GM18511 (cell line): ENCODE results near the gene BEAN1.

Experiments used
- ATAC-seq: cut with Tn5 transposase; IDR thresholded peaks from one replicate; pipeline ENCODE4 v1.9.1; 2021; ENCODE audit warnings: mild to moderate bottlenecking, moderate library complexity; ENCODE audit not compliant: unreplicated experiment

The BEAN1 gene

DNA sequence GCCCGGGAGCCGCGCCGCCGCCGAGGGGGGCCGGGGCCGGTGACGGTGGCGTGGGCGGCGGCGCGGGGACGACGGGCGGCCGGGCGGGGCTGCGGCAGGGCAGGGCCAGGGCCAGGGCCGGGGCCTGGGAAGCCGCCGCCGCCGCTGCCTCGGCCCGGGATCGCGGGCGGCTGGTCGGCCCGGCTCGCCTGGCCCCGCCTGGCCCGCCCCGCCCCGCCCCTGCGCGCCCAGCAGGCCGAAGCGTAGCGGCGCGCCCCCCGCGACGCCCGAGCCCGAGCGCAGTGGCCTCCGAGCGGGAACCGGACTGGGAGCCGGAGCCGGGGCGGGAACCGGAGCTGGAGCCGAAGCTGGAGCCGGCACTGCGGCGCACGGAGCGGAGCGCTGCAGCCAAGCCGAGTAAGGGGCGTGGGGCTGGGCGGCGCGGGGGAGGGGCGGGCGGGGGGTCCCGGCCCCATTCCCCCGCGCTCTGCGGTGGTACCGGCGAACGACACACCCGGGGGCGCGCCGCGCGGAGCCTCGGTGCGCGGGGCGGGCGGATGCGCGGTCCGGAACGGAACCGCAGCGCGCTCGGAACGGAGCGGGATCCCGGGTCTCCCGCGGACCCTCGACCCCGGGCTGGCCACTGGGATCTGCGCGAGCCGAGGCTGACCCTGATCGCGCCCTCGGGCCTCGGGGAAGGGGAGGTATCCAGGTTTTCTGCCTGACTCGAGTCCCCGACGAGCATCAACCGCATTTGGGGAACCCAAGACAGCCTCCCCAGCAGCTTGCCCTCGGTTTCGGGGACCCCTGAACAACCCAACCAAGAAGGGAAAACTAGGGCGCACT lies at the start of gene BEAN1:
Gene BEAN1 (plus strand): TSS at position 260 of the 825 bp plus-strand sequence. CDS start 10,382 bp downstream, outside the sequence.
- ATAC-seq = no peak

GRCh38 chr16:66377324-66377723 lies 49.8 kb upstream of the BEAN1 start:
- ATAC-seq = no peak

GRCh38 chr16:66378741-66379570 lies 48.1 kb upstream of the BEAN1 start:
- ATAC-seq = no peak

- ATAC-seq = no peak
Measured at GRCh38 chr16:66379571-66379941, 47.5 kb upstream of the BEAN1 start.

GRCh38 chr16:66380421-66380820 lies 46.7 kb upstream of the BEAN1 start:
- ATAC-seq = no peak

GRCh38 chr16:66381585-66382170 lies 45.4 kb upstream of the BEAN1 start:
- no peak for ATAC-seq

DNA sequence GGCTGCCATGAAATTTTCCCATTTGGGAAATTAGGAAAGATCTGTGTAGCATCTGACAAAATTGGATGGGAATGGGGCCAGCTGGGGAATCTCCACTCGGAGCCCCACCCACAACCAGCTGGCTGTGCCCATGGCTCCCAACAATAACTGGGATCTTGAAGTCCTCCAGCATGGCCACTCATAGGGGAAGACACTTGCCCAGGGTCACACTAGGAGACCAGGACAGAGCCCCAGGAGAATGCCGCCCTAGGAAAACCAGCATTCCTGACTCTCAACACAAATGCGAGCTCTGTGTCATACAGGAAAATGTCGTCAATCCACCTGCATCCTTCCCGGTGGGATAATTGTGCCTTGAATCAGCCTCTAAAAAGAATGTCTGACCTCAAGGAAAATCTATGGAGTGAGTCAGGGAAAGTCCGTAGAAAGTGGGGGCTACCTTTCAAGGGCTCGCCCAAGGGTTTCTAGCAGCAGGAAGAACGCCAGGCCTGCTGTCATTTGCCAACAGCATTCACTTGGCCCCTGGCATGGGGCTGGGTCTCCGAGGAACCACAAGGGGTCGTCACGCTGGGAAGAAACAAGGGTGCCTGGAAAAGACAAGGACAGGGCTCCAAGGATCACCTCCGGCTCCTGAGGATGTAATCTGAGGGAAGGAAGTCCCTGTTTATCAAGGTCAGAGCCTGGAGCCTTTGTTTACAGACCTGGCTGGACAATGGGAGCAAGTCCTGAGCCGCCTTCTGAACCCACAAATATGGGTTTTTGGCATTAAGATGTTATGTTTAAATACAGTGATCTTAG lies 44.7 kb upstream of the BEAN1 start:
- ATAC-seq = no peak

- ATAC-seq = no peak
Measured at GRCh38 chr16:66382966-66383299, 44.2 kb upstream of the BEAN1 start.

DNA sequence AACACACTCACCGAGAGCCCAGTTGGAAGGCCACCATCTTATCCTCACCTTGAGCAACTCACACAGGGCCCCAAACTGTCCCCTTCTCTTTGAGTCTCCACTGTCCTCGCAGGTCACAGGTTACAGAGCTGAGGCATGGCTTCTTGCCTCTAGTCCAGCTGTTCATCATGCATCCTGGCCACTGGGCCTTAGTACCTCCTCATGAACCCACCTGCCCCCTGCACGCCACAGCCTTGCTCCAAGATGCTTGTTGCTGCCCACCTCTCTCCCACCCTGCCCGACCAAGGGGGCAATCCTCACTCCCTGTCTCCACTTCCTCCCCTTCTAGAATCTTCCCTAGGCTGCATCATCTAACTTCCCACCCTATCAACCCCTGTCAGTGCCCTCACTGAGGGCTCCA lies 43.5 kb upstream of the BEAN1 start:
- no peak for ATAC-seq

- no peak for ATAC-seq
Measured at GRCh38 chr16:66385415-66385814, 41.7 kb upstream of the BEAN1 start.

DNA sequence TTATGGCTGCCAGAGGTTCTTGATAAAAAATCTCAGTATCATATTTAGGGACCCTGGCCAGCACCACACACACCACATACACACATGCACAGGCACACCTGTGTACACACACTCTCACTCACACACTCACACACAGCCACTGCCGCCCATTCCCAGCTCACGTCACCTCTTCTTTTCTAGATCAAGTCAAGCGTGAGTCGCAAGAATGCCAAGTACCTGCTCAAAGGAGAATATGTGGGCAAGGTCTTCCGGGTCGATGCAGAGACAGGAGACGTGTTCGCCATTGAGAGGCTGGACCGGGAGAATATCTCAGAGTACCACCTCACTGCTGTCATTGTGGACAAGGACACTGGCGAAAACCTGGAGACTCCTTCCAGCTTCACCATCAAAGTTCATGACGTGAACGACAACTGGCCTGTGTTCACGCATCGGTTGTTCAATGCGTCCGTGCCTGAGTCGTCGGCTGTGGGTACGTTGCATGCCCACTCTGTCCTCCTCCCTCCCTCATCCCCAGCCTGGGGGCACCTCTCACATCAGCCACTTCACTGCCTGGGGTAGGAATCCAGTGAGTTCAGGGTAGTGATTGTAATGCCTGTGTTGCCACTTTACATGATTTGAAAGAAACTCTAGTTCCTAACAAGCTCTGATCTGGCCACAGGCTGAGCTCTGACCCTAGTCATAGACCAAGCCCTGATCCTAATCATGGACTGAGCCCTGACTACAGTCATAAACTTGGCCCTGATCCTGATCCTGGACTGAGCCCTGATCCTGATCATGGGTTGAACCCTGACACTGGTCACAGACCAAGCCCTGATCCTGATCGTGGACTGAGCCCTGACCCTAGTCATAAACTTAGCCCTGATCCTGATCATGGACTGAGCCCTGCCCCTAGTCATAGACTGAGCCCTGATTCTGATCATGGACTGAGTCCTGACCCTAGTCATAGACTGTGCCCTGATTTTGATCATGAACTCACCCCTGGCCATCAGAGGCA lies 40.2 kb upstream of the BEAN1 start:
- no peak for ATAC-seq

DNA sequence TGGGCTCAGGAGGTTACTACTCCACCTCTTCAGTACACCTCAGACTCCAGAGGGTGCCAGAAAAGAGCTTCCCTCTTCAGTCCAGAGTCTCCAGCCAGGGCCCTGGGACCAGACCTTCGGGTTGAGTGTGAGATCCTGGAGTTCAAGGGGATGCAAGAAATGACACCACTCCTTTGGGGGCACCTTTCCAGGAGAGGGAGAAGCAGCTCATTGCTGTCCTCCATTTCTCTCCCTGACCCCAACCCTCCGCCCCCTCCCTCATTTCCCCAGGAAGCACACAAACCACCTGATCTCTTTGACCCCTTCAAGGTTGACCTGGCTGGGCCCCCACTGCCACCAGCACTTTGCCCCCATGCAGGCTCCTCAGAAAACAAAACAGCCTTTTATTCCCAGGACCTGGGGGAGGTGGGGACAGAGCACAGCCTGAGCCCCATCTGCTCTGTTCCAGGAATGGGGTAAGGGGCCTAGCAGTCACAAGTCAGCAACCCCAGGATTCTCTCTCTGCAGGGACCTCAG lies 39.2 kb upstream of the BEAN1 start:
- ATAC-seq = no peak

- ATAC-seq = no peak
Measured at GRCh38 chr16:66388350-66389139, 38.5 kb upstream of the BEAN1 start.

DNA sequence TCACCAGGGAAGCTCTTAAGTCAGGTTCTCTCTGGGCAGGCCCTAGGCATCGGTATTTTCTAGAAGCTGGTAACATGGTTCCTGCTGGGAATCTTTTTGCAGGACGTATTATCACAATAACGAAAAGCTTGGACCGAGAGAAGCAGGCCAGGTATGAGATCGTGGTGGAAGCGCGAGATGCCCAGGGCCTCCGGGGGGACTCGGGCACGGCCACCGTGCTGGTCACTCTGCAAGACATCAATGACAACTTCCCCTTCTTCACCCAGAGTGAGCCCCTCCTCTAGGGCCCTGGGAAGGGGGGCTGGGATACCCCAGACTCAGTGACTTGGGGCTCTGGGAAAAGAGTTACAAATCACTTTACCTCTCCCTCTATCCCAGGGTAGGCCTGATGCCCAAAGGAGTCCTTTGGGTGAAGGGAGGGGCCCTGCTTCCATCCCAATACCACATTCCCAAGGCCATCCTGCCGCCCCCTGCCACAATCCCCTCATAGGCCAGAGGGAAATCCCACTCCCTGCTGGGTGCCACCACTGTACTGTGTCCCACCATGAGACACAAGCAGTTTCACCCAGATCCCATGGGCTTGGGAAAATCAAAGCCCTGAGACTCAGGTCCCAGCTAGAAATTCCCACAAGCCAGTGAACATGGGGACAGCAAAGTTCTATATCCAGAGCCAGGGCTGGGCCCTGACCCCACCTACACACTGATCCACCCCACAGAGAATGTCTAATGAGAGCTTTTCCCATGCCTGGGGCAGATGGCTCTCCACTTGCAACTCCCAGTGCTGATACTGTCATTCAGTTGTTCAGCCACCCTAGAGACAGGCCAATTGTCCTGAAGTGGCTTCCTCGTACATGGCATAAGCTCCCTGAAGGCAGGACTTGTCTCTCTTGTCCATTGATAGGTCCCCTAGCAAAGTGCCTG lies 37.6 kb upstream of the BEAN1 start:
- no peak for ATAC-seq

DNA sequence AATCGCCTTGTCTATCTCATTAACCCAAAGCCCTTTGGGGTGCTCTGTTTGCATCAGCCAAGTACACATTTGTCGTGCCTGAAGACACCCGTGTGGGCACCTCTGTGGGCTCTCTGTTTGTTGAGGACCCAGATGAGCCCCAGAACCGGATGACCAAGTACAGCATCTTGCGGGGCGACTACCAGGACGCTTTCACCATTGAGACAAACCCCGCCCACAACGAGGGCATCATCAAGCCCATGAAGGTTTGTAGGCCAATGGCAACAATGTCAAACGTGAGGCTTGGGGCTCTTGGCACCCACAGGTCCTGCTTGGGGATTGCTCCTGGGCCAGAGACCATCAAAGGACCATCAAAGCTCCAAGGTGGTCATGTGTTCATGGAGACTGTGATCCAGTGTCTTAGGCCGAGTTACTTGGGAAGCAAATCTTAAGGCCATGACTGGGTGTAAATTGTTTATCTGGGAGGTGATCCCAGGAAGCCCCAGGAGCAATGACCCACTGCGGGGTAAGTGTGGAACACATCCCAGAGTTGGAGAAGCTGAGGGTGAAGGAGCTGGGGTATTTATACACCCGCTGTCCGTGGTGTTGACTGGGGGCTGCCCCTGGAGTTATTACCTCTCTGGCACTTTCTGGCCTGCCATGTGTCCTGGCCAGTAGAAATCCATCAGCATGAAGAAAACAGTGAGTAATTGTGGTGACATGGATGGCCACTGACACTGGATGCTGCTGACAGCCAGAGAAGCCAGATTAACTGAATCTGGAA lies 36.6 kb upstream of the BEAN1 start:
- no peak for ATAC-seq

- ATAC-seq = no peak
Measured at GRCh38 chr16:66391726-66392670, 35.1 kb upstream of the BEAN1 start.
